Liver (tissue), 9 donors: Measurements from ENCODE around the gene SCYL3. TPM values are rescaled to one million over a fixed set of nuclear protein-coding genes. Genes with fewer than 3 reads are reported as not detected.
"Not testable (repeated sequence)": the region's sequence is repeated elsewhere in the genome, so short reads cannot be mapped to it uniquely, and the experiment has no call there.

Experiments
- DNase-seq: peaks from one replicate; pipeline ENCODE4 v3.0.0-alpha.2; 2017; ENCODE audit warnings: low spot score
- H3K27ac ChIP-seq, 2 donors: one replicate each; pipeline ENCODE4 v1.7.0; 2013; ENCODE audit warnings: inconsistent platforms in 2 of 2, low read length in 2 of 2, control low read depth in 1 of 2, low read depth in 1 of 2, mild to moderate bottlenecking in 1 of 2
- H3K27me3 ChIP-seq, 4 donors: one replicate each; pipeline versions ENCODE4 v1.6.1 to v1.7.0; 2013; ENCODE audit warnings: low read length in 3 of 4, inconsistent platforms in 1 of 4, mild to moderate bottlenecking in 1 of 4, moderate library complexity in 1 of 4; ENCODE audit not compliant: control insufficient read depth in 4 of 4, insufficient read depth in 4 of 4
- H3K36me3 ChIP-seq, 4 donors: one replicate each; pipeline versions ENCODE4 v1.6.1 to v1.7.0; 2013; ENCODE audit warnings: low read length in 3 of 4, mild to moderate bottlenecking in 3 of 4, low read depth in 1 of 4, moderate library complexity in 1 of 4; ENCODE audit not compliant: control insufficient read depth in 4 of 4, insufficient read depth in 3 of 4
- H3K4me1 ChIP-seq, 4 donors: one replicate each; pipeline versions ENCODE4 v1.6.1 to v1.7.0; 2013; ENCODE audit warnings: low read length in 3 of 4, mild to moderate bottlenecking in 3 of 4, moderate library complexity in 1 of 4; ENCODE audit not compliant: control insufficient read depth in 4 of 4, insufficient read depth in 4 of 4
- H3K4me3 ChIP-seq, 3 donors: one replicate each; pipeline versions ENCODE4 v1.6.1 to v1.7.0; 2013; ENCODE audit warnings: low read length in 3 of 3, control low read depth in 1 of 3, low read depth in 1 of 3, mild to moderate bottlenecking in 1 of 3
- H3K9ac ChIP-seq, 2 donors: one replicate each; pipeline ENCODE4 v1.7.0; 2013; ENCODE audit warnings: low read length in 2 of 2, mild to moderate bottlenecking in 2 of 2, moderate library complexity in 2 of 2, control low read depth in 1 of 2, low read depth in 1 of 2
- H3K9me3 ChIP-seq, 4 donors: one replicate each; pipeline versions ENCODE4 v1.6.1 to v1.7.0; 2013; ENCODE audit warnings: low read length in 3 of 4; ENCODE audit not compliant: control insufficient read depth in 4 of 4
- CTCF ChIP-seq: fragments of 150-350 bp; IDR thresholded peaks from 2 replicates; pipeline ENCODE4 v1.5.1; 2017; ENCODE audit warnings: improper control_type of control experiment, low read depth, low read length; ENCODE audit not compliant: missing input control
- EGR1 ChIP-seq, 2 donors: IDR thresholded peaks; 2 replicates each; pipeline ENCODE4 v1.6.1; 2016 to 2018; ENCODE audit warnings: antibody characterized with exemption in 2 of 2, low read depth in 2 of 2
- FOXA1 ChIP-seq: IDR thresholded peaks from 2 replicates; pipeline ENCODE4 v1.6.1; 2016; ENCODE audit warnings: antibody characterized with exemption
- FOXA2 ChIP-seq: IDR thresholded peaks from 2 replicates; pipeline ENCODE4 v1.6.1; 2016; ENCODE audit warnings: antibody characterized with exemption
- GABPA ChIP-seq, 2 donors: IDR thresholded peaks in 1 of 2; conservative IDR thresholded peaks in 1 of 2; 2 replicates each; pipeline ENCODE4 v1.6.1; 2016; ENCODE audit warnings: antibody characterized with exemption in 2 of 2, mild to moderate bottlenecking in 1 of 2, moderate library complexity in 1 of 2
- HNF4A ChIP-seq, 2 donors: conservative IDR thresholded peaks; 2 replicates each; pipeline ENCODE4 v1.6.1; 2016; ENCODE audit warnings: antibody characterized with exemption in 2 of 2, mild to moderate bottlenecking in 2 of 2
- HNF4G ChIP-seq: IDR thresholded peaks from 2 replicates; pipeline ENCODE4 v1.6.1; 2016; ENCODE audit warnings: antibody characterized with exemption
- JUND ChIP-seq, 2 donors: IDR thresholded peaks; 2 replicates each; pipeline ENCODE4 v1.6.1; 2016; ENCODE audit warnings: antibody characterized with exemption in 2 of 2
- MAX ChIP-seq: IDR thresholded peaks from 2 replicates; pipeline ENCODE4 v1.6.1; 2016; ENCODE audit warnings: antibody characterized with exemption
- NR2F2 ChIP-seq: IDR thresholded peaks from 2 replicates; pipeline ENCODE4 v1.6.1; 2016; ENCODE audit warnings: antibody characterized with exemption
- RAD21 ChIP-seq, 2 donors: IDR thresholded peaks; 2 replicates each; pipeline ENCODE4 v1.6.1; 2016; ENCODE audit warnings: antibody characterized with exemption in 2 of 2, mild to moderate bottlenecking in 2 of 2
- REST ChIP-seq: IDR thresholded peaks from 2 replicates; pipeline ENCODE4 v1.6.1; 2016; ENCODE audit warnings: antibody characterized with exemption, mild to moderate bottlenecking
- RXRA ChIP-seq, 2 donors: IDR thresholded peaks; 2 replicates each; pipeline ENCODE4 v1.6.1; 2017 to 2018; ENCODE audit warnings: antibody characterized with exemption in 2 of 2, mild to moderate bottlenecking in 1 of 2
- SP1 ChIP-seq: IDR thresholded peaks from 2 replicates; pipeline ENCODE4 v1.6.1; 2018; ENCODE audit warnings: antibody characterized with exemption, mild to moderate bottlenecking
- TAF1 ChIP-seq: conservative IDR thresholded peaks from 2 replicates; pipeline ENCODE4 v1.6.1; 2016; ENCODE audit warnings: antibody characterized with exemption, mild to moderate bottlenecking
- YY1 ChIP-seq: IDR thresholded peaks from 2 replicates; pipeline ENCODE4 v1.6.1; 2016; ENCODE audit warnings: antibody characterized with exemption, mild to moderate bottlenecking
- WGBS: extraction: QIAGEN DNeasy Blood & Tissue Kit; methylation state at CpG from one replicate; pipeline ENCODE4 v1.1.7; 2013; 5-methylcytosine and 5-hydroxymethylcytosine counted together
- polyA plus RNA-seq, 2 donors: library from polyadenylated mRNA; stranded (reverse) in 1 of 2; unstranded in 1 of 2; fragments of 200-250 nt in 1 of 2; fragments of >200 nt in 1 of 2; fragmentation: Nextera tagmentation in 1 of 2; extraction: Ambion mirVana in 1 of 2; gene quantifications; one replicate each; pipeline versions ENCODE4 v1.2.1 to v1.2.3, GENCODE V29; 2013 to 2015
- total RNA-seq, 2 donors: library from RNA; depleted of rRNA; stranded (reverse); fragments of >200 nt; gene quantifications; one replicate each; pipeline ENCODE4 v1.2.3, GENCODE V29; 2014
- TF ChIP-seq, protein P1 (sequence below): IDR thresholded peaks from 2 replicates; pipeline ENCODE4 v1.6.1; 2016; ENCODE audit warnings: antibody characterized with exemption
- TF ChIP-seq, protein P2 (sequence below): IDR thresholded peaks from 2 replicates; pipeline ENCODE4 v1.6.1; 2016; ENCODE audit warnings: antibody characterized with exemption
- donor health status: healthy.
- donor health status: healthy.
- donor health status: healthy.
- donor health status: healthy.
- donor health status: healthy.

The SCYL3 gene
- total and polyA plus RNA-seq, 4 donors, result 4.0 to 12.2 (median 6.1) TPM

- not testable (repeated sequence) for DNase-seq, H3K27ac ChIP-seq, H3K27me3 ChIP-seq, H3K4me1 ChIP-seq, H3K9me3 ChIP-seq, H3K4me3 ChIP-seq, H3K9ac ChIP-seq, H3K36me3 ChIP-seq
- WGBS, result 95% methylated on average over 9 of the region's 9 CpGs
These were observed 24.5 kb upstream of the SCYL3 start for GRCh38 chr1:169918220-169918619.

- no peak for DNase-seq
- H3K4me3 ChIP-seq, result no peak overlapping the region
- TF ChIP-seq SP1 (no peak), RXRA (IDR thresholded peaks at IDR 0.05) (no peak), REST (no peak), RAD21 (IDR thresholded peaks at IDR 0.05) (no peak), FOXA1 (no peak), MAX (no peak), FOXA2 (no peak), HNF4A (conservative IDR thresholded peaks at IDR 0.05) (no peak), HNF4G (no peak), NR2F2 (no peak), JUND (IDR thresholded peaks at IDR 0.05) (no peak), GABPA (IDR thresholded peaks at IDR 0.05 in 1 of 2, conservative IDR thresholded peaks at IDR 0.05 in 1 of 2) (no peak), YY1 (no peak), CTCF (no peak), EGR1 (IDR thresholded peaks at IDR 0.05; ENCODE audit: low read depth in 2 of 2) (no peak), TAF1 (no peak)
- TF ChIP-seq, protein P1, sequence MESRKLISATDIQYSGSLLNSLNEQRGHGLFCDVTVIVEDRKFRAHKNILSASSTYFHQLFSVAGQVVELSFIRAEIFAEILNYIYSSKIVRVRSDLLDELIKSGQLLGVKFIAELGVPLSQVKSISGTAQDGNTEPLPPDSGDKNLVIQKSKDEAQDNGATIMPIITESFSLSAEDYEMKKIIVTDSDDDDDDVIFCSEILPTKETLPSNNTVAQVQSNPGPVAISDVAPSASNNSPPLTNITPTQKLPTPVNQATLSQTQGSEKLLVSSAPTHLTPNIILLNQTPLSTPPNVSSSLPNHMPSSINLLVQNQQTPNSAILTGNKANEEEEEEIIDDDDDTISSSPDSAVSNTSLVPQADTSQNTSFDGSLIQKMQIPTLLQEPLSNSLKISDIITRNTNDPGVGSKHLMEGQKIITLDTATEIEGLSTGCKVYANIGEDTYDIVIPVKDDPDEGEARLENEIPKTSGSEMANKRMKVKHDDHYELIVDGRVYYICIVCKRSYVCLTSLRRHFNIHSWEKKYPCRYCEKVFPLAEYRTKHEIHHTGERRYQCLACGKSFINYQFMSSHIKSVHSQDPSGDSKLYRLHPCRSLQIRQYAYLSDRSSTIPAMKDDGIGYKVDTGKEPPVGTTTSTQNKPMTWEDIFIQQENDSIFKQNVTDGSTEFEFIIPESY, result no peak
- TF ChIP-seq, protein P2, sequence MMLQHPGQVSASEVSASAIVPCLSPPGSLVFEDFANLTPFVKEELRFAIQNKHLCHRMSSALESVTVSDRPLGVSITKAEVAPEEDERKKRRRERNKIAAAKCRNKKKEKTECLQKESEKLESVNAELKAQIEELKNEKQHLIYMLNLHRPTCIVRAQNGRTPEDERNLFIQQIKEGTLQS, result no peak
- no peaks in the 10 kb centered on the region for H3K9me3 ChIP-seq
- 53% methylated on average over 15 of the region's 15 CpGs for WGBS
- H3K27ac ChIP-seq, result no peak overlapping the region
- H3K4me1 ChIP-seq, result no peaks in the 10 kb centered on the region
- H3K9ac ChIP-seq, result no peak overlapping the region
- no peaks in the 10 kb centered on the region for H3K27me3 ChIP-seq
- H3K36me3 ChIP-seq, result no peaks in the 10 kb centered on the region
These were observed 21.5 kb upstream of the SCYL3 start for GRCh38 chr1:169915150-169915549.
